ENCODE data around the gene OXER1. TPM values are rescaled to one million over a fixed set of nuclear protein-coding genes. Genes with fewer than 3 reads are reported as not detected.

The OXER1 gene
- total and polyA plus RNA-seq, 9 of the 15 experiments (the other 6 are each of a cell fraction or from before 2014, with no cell fraction given): not detected

DNA sequence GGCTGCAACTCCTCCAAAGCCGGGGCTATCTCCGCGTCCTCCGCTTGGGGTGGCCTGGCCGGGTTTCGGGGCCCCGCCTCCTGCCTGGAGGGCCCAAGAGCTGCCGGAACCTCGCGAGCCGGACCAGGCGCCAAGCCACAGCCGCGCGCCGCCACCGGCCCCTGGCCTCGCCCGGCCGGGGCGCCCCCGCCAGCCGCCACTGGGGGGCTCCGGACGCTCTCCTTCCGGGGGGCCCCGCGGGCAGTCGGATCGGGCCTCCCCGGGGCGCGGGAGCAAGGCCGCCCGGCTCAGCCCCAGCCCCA is 45.8 kb upstream of the OXER1 start:
- H3K9me1 ChIP-seq (ENCODE audit: control insufficient read depth, insufficient read depth, low read length): no peaks in the 10 kb centered on the region
- peak overlapping the region; percentile 97 for H3K27ac ChIP-seq (ENCODE audit: extremely low read depth, low read depth, low read length)
- H3K27me3 ChIP-seq (ENCODE audit: control insufficient read depth in 2 of 2, insufficient read depth in 2 of 2, low read length in 2 of 2): 0 out of 5 replicates have a peak, but pooled peaks cover 0 to 2% of the 10 kb centered on the region in 2 experiments
- H3K9ac ChIP-seq (ENCODE audit: insufficient read depth in 1 of 2, low read depth in 2 of 2, low read length in 2 of 2): peak overlapping the region; percentile 88 to 97
- H3K9me3 ChIP-seq (replicated peaks; ENCODE audit: control insufficient read depth, insufficient read depth, low read depth, low read length): 0 out of 2 replicates have a peak, but pooled peaks cover 4% of the 10 kb centered on the region
- peak; percentile 88 to 91 (median 90) for DNase-seq (ENCODE audit: extremely low read depth in 1 of 4, low spot score in 3 of 4)
- BruUV-seq (replicated peaks): no TSS peak
- 1% methylated on average over 23 of the region's 35 CpGs for WGBS (ENCODE audit: insufficient coverage, low coverage, missing lambda C conversion rate)
- ATAC-seq: peak; percentile 86
- no peaks in the 10 kb centered on the region for H4K20me1 ChIP-seq (replicated peaks; ENCODE audit: control insufficient read depth, insufficient read depth, low read length)
- H3K79me2 ChIP-seq (ENCODE audit: control insufficient read depth, insufficient read depth, low read length): no peaks in the 10 kb centered on the region
- H3K4me1 ChIP-seq (replicated peaks in 1 of 2; ENCODE audit: control insufficient read depth in 2 of 2, insufficient read depth in 2 of 2, low read length in 2 of 2): peaks cover 9 to 19% of the 10 kb centered on the region in 2 experiments; a peak in 4 of 5 replicates
- intact Hi-C loops (cut with micrococcal nuclease): no loop called here
- ChIA-PET CTCF (ENCODE audit: low intra/inter-chr PET ratio) (interaction anchor here (0.8 kb wide), 1 partner anchor 560 kb away, joined by 3 read pairs; no protein-coding TSS in a partner anchor), POLR2A (interaction anchor here (0.6 to 2.0 kb wide), 12 partner anchors 10 to 768 kb away, joined by 3 to 17 read pairs (median 3); partner anchors contain the start of gene ZFP36L2)
- no peaks in the 10 kb centered on the region for H3K36me3 ChIP-seq (ENCODE audit: control insufficient read depth, insufficient read depth, low read length)
- in situ Hi-C loops (cut with MboI): no loop called here
- peak overlapping the region; percentile 89 for H2AFZ ChIP-seq (ENCODE audit: low read depth, low read length)
- peak overlapping the region; percentile 67 for H3K4me2 ChIP-seq (ENCODE audit: insufficient read depth, low read length)
- peak overlapping the region; percentile 72 for H3K4me3 ChIP-seq
- FAIRE-seq: peak; percentile 66
- no peak for TF ChIP-seq NR2C2 (CRISPR knock-in tag; IDR thresholded peaks at IDR 0.05)
- TF ChIP-seq NR2C2 (tag; IDR thresholded peaks at IDR 0.05): peak; percentile 7; the same call in 1 of the 2 replicates
- TF ChIP-seq RB1 (IDR thresholded peaks at IDR 0.05; ENCODE audit: low read depth): peak; percentile 69
- TF ChIP-seq BACH1 (tag; IDR thresholded peaks at IDR 0.05): no peak
- TF ChIP-seq, protein P1, sequence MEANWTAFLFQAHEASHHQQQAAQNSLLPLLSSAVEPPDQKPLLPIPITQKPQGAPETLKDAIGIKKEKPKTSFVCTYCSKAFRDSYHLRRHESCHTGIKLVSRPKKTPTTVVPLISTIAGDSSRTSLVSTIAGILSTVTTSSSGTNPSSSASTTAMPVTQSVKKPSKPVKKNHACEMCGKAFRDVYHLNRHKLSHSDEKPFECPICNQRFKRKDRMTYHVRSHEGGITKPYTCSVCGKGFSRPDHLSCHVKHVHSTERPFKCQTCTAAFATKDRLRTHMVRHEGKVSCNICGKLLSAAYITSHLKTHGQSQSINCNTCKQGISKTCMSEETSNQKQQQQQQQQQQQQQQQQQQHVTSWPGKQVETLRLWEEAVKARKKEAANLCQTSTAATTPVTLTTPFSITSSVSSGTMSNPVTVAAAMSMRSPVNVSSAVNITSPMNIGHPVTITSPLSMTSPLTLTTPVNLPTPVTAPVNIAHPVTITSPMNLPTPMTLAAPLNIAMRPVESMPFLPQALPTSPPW (CRISPR knock-in tag; IDR thresholded peaks at IDR 0.05): peak; percentile 96
- peak in 1 of 2 experiments; percentile 73; a peak in 1 of 4 replicates for TF ChIP-seq MAZ (CRISPR knock-in tag; conservative IDR thresholded peaks at IDR 0.05 in 1 of 2, IDR thresholded peaks at IDR 0.05 in 1 of 2)
- TF ChIP-seq ZBTB7A (IDR thresholded peaks at IDR 0.05; ENCODE audit: borderline replicate concordance, control insufficient read depth, low read depth, low read length): peak; percentile 94
- no peak for TF ChIP-seq HOXB6 (CRISPR knock-in tag; IDR thresholded peaks at IDR 0.05; ENCODE audit: borderline replicate concordance)
- TF ChIP-seq, protein P2, sequence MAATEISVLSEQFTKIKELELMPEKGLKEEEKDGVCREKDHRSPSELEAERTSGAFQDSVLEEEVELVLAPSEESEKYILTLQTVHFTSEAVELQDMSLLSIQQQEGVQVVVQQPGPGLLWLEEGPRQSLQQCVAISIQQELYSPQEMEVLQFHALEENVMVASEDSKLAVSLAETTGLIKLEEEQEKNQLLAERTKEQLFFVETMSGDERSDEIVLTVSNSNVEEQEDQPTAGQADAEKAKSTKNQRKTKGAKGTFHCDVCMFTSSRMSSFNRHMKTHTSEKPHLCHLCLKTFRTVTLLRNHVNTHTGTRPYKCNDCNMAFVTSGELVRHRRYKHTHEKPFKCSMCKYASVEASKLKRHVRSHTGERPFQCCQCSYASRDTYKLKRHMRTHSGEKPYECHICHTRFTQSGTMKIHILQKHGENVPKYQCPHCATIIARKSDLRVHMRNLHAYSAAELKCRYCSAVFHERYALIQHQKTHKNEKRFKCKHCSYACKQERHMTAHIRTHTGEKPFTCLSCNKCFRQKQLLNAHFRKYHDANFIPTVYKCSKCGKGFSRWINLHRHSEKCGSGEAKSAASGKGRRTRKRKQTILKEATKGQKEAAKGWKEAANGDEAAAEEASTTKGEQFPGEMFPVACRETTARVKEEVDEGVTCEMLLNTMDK (IDR thresholded peaks at IDR 0.05; ENCODE audit: borderline replicate concordance, insufficient read depth, low read depth, low read length, poor library complexity, severe bottlenecking): peak; percentile 75
- peak; percentile 30 for TF ChIP-seq NEUROD1 (IDR thresholded peaks at IDR 0.05; ENCODE audit: borderline replicate concordance, low read depth, low read length, partially characterized antibody)
- TF ChIP-seq ETS1 (conservative IDR thresholded peaks at IDR 0.05; ENCODE audit: control insufficient read depth, low read depth, low read length): 0 out of 2 replicates have a peak, but pooled peaks have one; percentile 13
- peak; percentile 32 to 72 (median 44); a peak in 5 of 6 replicates for TF ChIP-seq CTCF (IDR thresholded peaks at IDR 0.05 in 2 of 3, conservative IDR thresholded peaks at IDR 0.05 in 1 of 3; ENCODE audit: insufficient read depth in 2 of 3, low read depth in 1 of 3, low read length in 3 of 3)
- peak; percentile 80 for TF ChIP-seq ELF1 (tag; IDR thresholded peaks at IDR 0.05)
